ENCODE measurements around the gene CACNA2D3.

The CACNA2D3 gene

DNA sequence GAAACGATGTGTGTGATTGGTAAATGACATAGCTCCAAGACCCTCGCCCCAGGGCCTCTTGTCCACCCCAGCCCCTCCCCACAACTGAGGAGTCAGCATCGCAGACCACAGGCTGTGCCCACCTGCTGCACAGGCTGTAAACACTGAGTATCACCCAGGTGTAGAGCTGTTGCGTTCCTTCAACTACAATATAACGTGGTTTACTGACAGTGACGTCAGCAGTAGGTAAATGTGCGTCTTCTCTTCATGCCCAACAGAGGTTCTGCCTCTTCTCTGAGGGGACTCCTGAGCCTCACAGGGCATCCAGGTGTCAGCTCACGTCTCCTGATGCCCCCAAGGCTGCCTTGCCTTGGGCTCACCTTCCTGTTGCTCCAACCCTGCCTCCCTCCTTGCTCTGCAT is 395.1 kb downstream of the CACNA2D3 start:
- DNase-seq (ENCODE audit: extremely low spot score) = no peak
- CTCF ChIA-PET = interaction anchor here (0.8 kb wide), 1 partner anchor 17 kb away, joined by 12 read pairs; no protein-coding TSS in a partner anchor
- no peak for TF ChIP-seq ZNF384 (IDR thresholded peaks at IDR 0.05)
- TF ChIP-seq LEF1 (IDR thresholded peaks at IDR 0.05; ENCODE audit: borderline replicate concordance) = no peak
- no peak for TF ChIP-seq SP1 (IDR thresholded peaks at IDR 0.05)
- TF ChIP-seq CTBP1 (IDR thresholded peaks at IDR 0.05; ENCODE audit: borderline replicate concordance) = no peak
- no peak for TF ChIP-seq BHLHE40 (IDR thresholded peaks at IDR 0.05; ENCODE audit: borderline replicate concordance)
- no peak for TF ChIP-seq TARDBP (IDR thresholded peaks at IDR 0.05)
- no peak for TF ChIP-seq NFRKB (IDR thresholded peaks at IDR 0.05)
- no peak for TF ChIP-seq FOXK2 (IDR thresholded peaks at IDR 0.05)
- TF ChIP-seq FOXA1 (IDR thresholded peaks at IDR 0.05) = no peak
- TF ChIP-seq ELF4 (IDR thresholded peaks at IDR 0.05) = no peak
- POLR2A ChIA-PET = no interaction called here

DNA sequence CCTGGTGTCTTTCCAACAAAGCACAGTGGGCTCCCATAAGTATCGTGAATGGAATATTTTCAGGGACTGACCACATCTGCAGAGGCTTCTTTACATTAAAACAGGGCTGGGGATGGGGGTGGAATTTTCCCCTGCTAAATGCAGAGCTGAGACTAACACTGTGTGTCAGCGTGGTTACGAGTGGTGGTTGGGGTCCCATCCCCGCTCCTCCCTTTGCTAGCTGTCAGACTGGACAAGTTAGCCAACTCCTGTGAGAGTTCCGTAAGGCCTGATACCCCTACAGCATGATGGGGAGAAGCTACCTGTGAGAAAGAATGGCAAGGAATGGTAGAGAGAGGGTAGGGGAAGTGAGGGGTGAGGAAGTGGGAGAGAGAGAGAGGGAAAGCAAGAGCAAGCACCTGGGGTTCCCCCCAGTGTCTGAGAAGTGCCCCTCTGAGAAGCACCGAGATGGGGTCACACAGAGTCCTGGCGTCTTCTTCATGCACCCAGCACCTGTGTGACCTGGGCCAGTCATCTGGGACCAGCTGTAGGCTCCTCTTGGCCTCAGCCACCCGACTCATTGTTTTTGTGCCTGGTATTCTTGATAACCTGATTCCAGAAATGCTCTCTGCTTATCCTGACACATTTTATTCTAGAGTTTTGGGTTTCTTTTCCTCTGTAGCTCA is 395.8 kb downstream of the CACNA2D3 start:
- ChIA-PET CTCF (interaction anchor here (0.8 kb wide), 1 partner anchor 16 kb away, joined by 12 read pairs; no protein-coding TSS in a partner anchor), POLR2A (no interaction called here)
- TF ChIP-seq HDGF (IDR thresholded peaks at IDR 0.05; ENCODE audit: borderline replicate concordance) = no peak
- no peak for TF ChIP-seq ARNT (IDR thresholded peaks at IDR 0.05)
- TF ChIP-seq ZNF384 (IDR thresholded peaks at IDR 0.05) = no peak
- TF ChIP-seq, protein P1, sequence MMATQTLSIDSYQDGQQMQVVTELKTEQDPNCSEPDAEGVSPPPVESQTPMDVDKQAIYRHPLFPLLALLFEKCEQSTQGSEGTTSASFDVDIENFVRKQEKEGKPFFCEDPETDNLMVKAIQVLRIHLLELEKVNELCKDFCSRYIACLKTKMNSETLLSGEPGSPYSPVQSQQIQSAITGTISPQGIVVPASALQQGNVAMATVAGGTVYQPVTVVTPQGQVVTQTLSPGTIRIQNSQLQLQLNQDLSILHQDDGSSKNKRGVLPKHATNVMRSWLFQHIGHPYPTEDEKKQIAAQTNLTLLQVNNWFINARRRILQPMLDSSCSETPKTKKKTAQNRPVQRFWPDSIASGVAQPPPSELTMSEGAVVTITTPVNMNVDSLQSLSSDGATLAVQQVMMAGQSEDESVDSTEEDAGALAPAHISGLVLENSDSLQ (IDR thresholded peaks at IDR 0.05) = no peak
- TF ChIP-seq SUZ12 (IDR thresholded peaks at IDR 0.05) = no peak
- TF ChIP-seq TARDBP (IDR thresholded peaks at IDR 0.05) = no peak
- no peak for DNase-seq (ENCODE audit: extremely low spot score)

DNA sequence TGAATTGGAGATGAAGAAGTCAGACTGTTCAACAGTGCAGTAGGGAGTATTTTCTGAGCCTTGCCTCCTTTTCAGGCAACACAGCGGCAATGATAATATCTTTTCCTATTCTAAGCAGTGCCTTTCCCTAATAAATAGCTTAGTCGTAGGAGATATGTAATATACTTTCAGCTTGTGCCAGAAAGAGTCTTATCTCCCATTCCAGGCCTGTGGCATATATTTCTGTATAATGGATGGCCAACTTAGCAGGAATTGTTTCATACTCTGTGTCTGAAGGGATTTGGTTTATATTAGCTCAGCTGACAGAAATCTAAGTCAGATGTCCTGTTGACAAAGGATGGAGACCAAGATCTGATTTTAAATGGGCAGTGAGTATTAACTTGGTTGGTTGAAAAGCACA is 397.1 kb downstream of the CACNA2D3 start:
- POLR2A ChIA-PET = no interaction called here
- TF ChIP-seq NFRKB (IDR thresholded peaks at IDR 0.05) (no peak), CTBP1 (IDR thresholded peaks at IDR 0.05; ENCODE audit: borderline replicate concordance) (no peak), ARNT (IDR thresholded peaks at IDR 0.05) (no peak), FOXA1 (IDR thresholded peaks at IDR 0.05) (no peak), SUZ12 (IDR thresholded peaks at IDR 0.05) (no peak), HDGF (IDR thresholded peaks at IDR 0.05; ENCODE audit: borderline replicate concordance) (no peak), L3MBTL2 (conservative IDR thresholded peaks at IDR 0.05) (no peak), FOXM1 (IDR thresholded peaks at IDR 0.05; ENCODE audit: borderline replicate concordance) (no peak), SP1 (IDR thresholded peaks at IDR 0.05) (no peak), ELF4 (IDR thresholded peaks at IDR 0.05) (no peak), LEF1 (IDR thresholded peaks at IDR 0.05; ENCODE audit: borderline replicate concordance) (no peak), FOXK2 (IDR thresholded peaks at IDR 0.05) (no peak), TARDBP (IDR thresholded peaks at IDR 0.05) (no peak), BHLHE40 (IDR thresholded peaks at IDR 0.05; ENCODE audit: borderline replicate concordance) (no peak), ZNF384 (IDR thresholded peaks at IDR 0.05) (no peak)
- TF ChIP-seq, protein P1 (IDR thresholded peaks at IDR 0.05) = no peak
- CTCF ChIA-PET = no interaction called here
- DNase-seq (ENCODE audit: extremely low spot score) = no peak

DNA sequence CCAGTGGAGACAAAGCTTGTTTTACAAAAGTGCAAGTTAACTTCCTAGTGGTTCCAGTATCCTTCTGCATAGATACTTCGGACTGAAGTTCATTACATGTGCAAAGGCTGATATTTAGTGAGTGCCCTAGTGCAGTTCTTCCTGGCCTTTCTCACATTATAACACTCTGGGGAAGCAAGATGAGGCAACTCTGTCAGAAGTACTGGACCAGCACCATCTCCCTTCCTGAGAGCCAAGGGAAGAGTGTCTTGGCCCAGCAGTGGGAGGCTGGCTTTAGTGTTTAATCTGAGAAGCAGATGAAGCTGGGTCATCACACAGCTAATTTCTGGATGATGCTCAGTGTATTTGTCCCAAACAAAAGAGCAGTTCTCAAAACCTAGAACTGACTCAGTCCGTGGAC is 397.7 kb downstream of the CACNA2D3 start:
- ChIA-PET POLR2A (no interaction called here), CTCF (no interaction called here)
- DNase-seq (ENCODE audit: extremely low spot score) = no peak
- no peak for TF ChIP-seq L3MBTL2 (conservative IDR thresholded peaks at IDR 0.05)

DNA sequence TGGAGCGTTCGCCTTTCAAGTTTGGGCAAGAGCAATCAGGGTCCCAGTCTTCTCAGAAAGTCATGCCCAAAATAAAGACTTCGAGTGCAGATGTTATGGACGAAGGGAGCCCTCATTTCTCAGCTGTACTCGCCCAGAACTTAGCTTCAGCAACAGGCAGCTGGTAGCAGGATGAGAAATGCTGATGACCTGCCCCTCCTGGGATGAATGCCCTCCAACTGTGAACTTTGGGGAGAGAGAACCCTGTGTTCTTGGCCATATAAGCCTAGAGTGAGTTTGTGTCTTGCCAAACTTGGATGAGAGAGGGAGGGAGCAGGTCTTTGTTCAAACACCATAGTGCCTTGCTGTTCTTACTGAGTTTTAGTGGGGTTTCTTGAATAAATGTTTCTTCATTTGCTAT is 405.2 kb downstream of the CACNA2D3 start:
- no peak for TF ChIP-seq ARNT (IDR thresholded peaks at IDR 0.05)
- TF ChIP-seq FOXK2 (IDR thresholded peaks at IDR 0.05) = no peak
- TF ChIP-seq SUZ12 (IDR thresholded peaks at IDR 0.05) = no peak
- CTCF ChIA-PET = interaction anchor here (0.7 kb wide), 1 partner anchor 11 kb away, joined by 4 read pairs; no protein-coding TSS in a partner anchor
- no peak for DNase-seq (ENCODE audit: extremely low spot score)
- POLR2A ChIA-PET = no interaction called here

DNA sequence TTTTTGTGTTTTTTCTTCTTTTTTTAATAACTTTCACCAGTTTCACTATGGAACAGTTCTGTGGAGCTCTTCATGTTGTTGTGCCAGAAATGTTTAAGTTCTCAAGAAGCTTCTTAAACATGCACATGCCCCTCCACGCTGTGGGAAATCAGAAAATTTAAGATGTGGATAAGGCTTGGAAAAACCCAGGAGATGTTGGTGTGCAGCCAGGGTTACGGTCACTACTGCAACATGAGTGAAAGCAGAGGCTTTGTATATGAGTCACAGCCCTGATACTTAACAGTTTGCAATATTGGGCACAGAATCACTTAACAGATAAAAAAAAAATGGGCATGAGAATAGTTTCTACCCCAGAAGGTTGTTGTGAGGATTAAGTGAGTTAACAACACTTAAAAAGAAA is 405.6 kb downstream of the CACNA2D3 start:
- TF ChIP-seq SP1 (IDR thresholded peaks at IDR 0.05) = no peak
- TF ChIP-seq CTBP1 (IDR thresholded peaks at IDR 0.05; ENCODE audit: borderline replicate concordance) = no peak
- no peak for TF ChIP-seq NFRKB (IDR thresholded peaks at IDR 0.05)
- TF ChIP-seq TARDBP (IDR thresholded peaks at IDR 0.05) = no peak
- TF ChIP-seq BHLHE40 (IDR thresholded peaks at IDR 0.05; ENCODE audit: borderline replicate concordance) = no peak
- TF ChIP-seq HDGF (IDR thresholded peaks at IDR 0.05; ENCODE audit: borderline replicate concordance) = no peak
- TF ChIP-seq, protein P1 (IDR thresholded peaks at IDR 0.05) = no peak
- no peak for TF ChIP-seq L3MBTL2 (conservative IDR thresholded peaks at IDR 0.05)
- no peak for TF ChIP-seq FOXM1 (IDR thresholded peaks at IDR 0.05; ENCODE audit: borderline replicate concordance)
- CTCF ChIA-PET = interaction anchor here (0.7 kb wide), 1 partner anchor 10 kb away, joined by 4 read pairs; no protein-coding TSS in a partner anchor
- POLR2A ChIA-PET = no interaction called here
- no peak for DNase-seq (ENCODE audit: extremely low spot score)

DNA sequence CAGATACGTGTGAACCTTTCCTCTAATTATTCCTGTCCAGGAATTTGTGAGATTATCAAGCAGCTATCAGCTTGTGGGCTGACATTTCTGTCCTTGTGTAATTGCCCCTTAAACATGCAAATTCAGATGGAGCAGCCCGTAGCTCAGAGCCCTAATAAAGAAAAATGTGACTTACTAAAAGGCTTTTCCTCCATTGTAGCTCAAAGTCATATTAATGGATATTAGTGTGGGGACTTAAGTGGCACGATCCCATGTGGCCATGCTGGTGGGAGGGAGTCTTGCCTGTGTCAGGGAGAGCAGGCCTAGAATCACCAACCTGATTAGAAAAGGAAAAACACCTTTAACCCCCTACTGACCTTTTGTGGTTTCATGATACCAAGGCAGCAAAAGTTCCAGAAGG is 406.3 kb downstream of the CACNA2D3 start:
- CTCF ChIA-PET = no interaction called here

More for the DNA sequence above, 406.3 kb downstream of the CACNA2D3 start:
- TF ChIP-seq SP1 (IDR thresholded peaks at IDR 0.05) (no peak), NFRKB (IDR thresholded peaks at IDR 0.05) (no peak), ARNT (IDR thresholded peaks at IDR 0.05) (no peak), L3MBTL2 (conservative IDR thresholded peaks at IDR 0.05) (no peak), SUZ12 (IDR thresholded peaks at IDR 0.05) (no peak), BHLHE40 (IDR thresholded peaks at IDR 0.05; ENCODE audit: borderline replicate concordance) (no peak), HDGF (IDR thresholded peaks at IDR 0.05; ENCODE audit: borderline replicate concordance) (no peak), ZNF384 (IDR thresholded peaks at IDR 0.05) (no peak)
- POLR2A ChIA-PET = no interaction called here
- no peak for DNase-seq (ENCODE audit: extremely low spot score)

Data from HEK293T (cell line).